M059J (cell line): ENCODE data around the gene RFX1. TPM values are rescaled to one million over a fixed set of nuclear protein-coding genes. Genes with fewer than 3 reads are reported as not detected.
A peak's percentile ranks its signal among the peaks of the same experiment; 100 is the strongest.

Experiments
- DNase-seq: peaks from one replicate; pipeline ENCODE4 v3.0.0-alpha.2; 2012; ENCODE audit warnings: low read depth
- total RNA-seq: library from RNA; depleted of rRNA; stranded (reverse); fragments of >200 nt; shearing (Covaris generic); gene quantifications from 2 replicates; pipeline ENCODE4 v1.2.3, GENCODE V29; 2014

RFX1 gene
- total RNA-seq, 1 experiment from 2014 or later = 3.1 TPM

GRCh38 chr19:13961826-13962698 is 44.1 kb downstream of the RFX1 start:
- no peak for DNase-seq

GRCh38 chr19:13960863-13961784 is 45.0 kb downstream of the RFX1 start:
- no peak for DNase-seq

GRCh38 chr19:13959962-13960862 is 45.9 kb downstream of the RFX1 start:
- DNase-seq = no peak

GRCh38 chr19:13959141-13959961 is 46.8 kb downstream of the RFX1 start:
- DNase-seq = no peak

GRCh38 chr19:13958043-13958442 is 48.1 kb downstream of the RFX1 start:
- DNase-seq = no peak

- DNase-seq = no peak
Measured at GRCh38 chr19:13957051-13957450, 49.1 kb downstream of the RFX1 start.

GRCh38 chr19:13956365-13956744 is 49.8 kb downstream of the RFX1 start:
- no peak for DNase-seq

- no peak for DNase-seq
Measured at GRCh38 chr19:13955662-13956364, 50.3 kb downstream of the RFX1 start.

GRCh38 chr19:13954185-13954584 is 51.9 kb downstream of the RFX1 start:
- no peak for DNase-seq

- peak; percentile 47 for DNase-seq
Measured at GRCh38 chr19:13952931-13953531, 53.1 kb downstream of the RFX1 start.

GRCh38 chr19:13952154-13952930 is 53.8 kb downstream of the RFX1 start, which contains the start of gene DCAF15:
Gene DCAF15, plus strand, starts transcription at chr19:13952509. Its CDS starts 4 bp downstream, at chr19:13952513.
- peak; percentile 99 for DNase-seq

- no peak for DNase-seq
Measured at GRCh38 chr19:13951799-13952153, 54.3 kb downstream of the RFX1 start.

- no peak for DNase-seq
Measured at GRCh38 chr19:13951043-13951442, 55.1 kb downstream of the RFX1 start.

- DNase-seq = no peak
Measured at GRCh38 chr19:13946414-13946813, 59.7 kb downstream of the RFX1 start.

GRCh38 chr19:13942023-13942684 is 64.0 kb downstream of the RFX1 start:
- DNase-seq = no peak

- peak; percentile 81 for DNase-seq
Measured at GRCh38 chr19:13938301-13939064, 67.6 kb downstream of the RFX1 start, which contains the start of gene PODNL1. Gene PODNL1, minus strand, starts transcription at chr19:13938417. Its CDS starts 236 bp downstream, at chr19:13938181.
